HEK293 (cell line): ENCODE results near the gene RAP2A.

ENCODE experiments used
- CTCF ChIA-PET: fragments of 350-600 bp; formaldehyde crosslinking; extraction: SDS; loops from one replicate; lab custom pipeline; 2021; ENCODE audit warnings: antibody characterized with exemption; lab: Yijun Ruan, JAX
- POLR2A ChIA-PET: fragments of 300-600 bp; formaldehyde crosslinking; extraction: SDS; loops from one replicate; lab custom pipeline; 2020; ENCODE audit warnings: antibody characterized with exemption, inconsistent platforms; lab: Yijun Ruan, JAX
- H3K27ac ChIP-seq: fragments of 200-500 bp; sonication (Bioruptor generic); 2 replicates; pipeline ENCODE4 v1.5.1; 2014; ENCODE audit warnings: low read depth, low read length, control low read depth, inconsistent platforms; ENCODE audit errors: extremely low read depth
- H3K36me3 ChIP-seq, 2 experiments: fragments of 200-500 bp in 1 of 2; sonication (Bioruptor generic) in 1 of 2; 1 replicate in 1 of 2; 2 replicates in 1 of 2; pipeline ENCODE4 v1.5.1; 2014 to 2017; ENCODE audit warnings: inconsistent platforms in 2 of 2, low read length in 2 of 2; ENCODE audit not compliant: control insufficient read depth in 2 of 2, insufficient read depth in 1 of 2
- H3K4me1 ChIP-seq: fragments of 200-500 bp; sonication (Bioruptor generic); 2 replicates; pipeline ENCODE4 v1.5.1; 2014; ENCODE audit warnings: mild to moderate bottlenecking, low read length, inconsistent platforms; ENCODE audit not compliant: control insufficient read depth, insufficient read depth
- H3K4me3 ChIP-seq: 2 replicates; pipeline ENCODE4 v1.5.1; 2011; ENCODE audit warnings: low read depth, mild to moderate bottlenecking, control low read depth, low read length, moderate library complexity
- H3K9me3 ChIP-seq: fragments of 200-500 bp; sonication (Bioruptor generic); 2 replicates; pipeline ENCODE4 v1.5.1; 2014; ENCODE audit warnings: low read depth, low read length, inconsistent platforms; ENCODE audit not compliant: control insufficient read depth, insufficient read depth
- GLIS1 ChIP-seq: fragments of 450-650 bp; formaldehyde crosslinking; IDR thresholded peaks from 2 replicates; pipeline ENCODE4 v1.5.1; 2016; ENCODE audit warnings: missing biosample characterization, missing genetic modification characterization
- HOXA7 ChIP-seq: sonication (generic); formaldehyde crosslinking; IDR thresholded peaks from 2 replicates; pipeline ENCODE4 v1.8.1; 2022; ENCODE audit warnings: missing genetic modification reagents, borderline replicate concordance
- MEIS1 ChIP-seq: sonication (generic); formaldehyde crosslinking; IDR thresholded peaks from 2 replicates; pipeline ENCODE4 v1.8.1; 2022; ENCODE audit warnings: missing genetic modification reagents, mild to moderate bottlenecking, borderline replicate concordance
- PRDM4 ChIP-seq: fragments of 450-650 bp; formaldehyde crosslinking; IDR thresholded peaks from 2 replicates; pipeline ENCODE4 v1.5.1; 2017; ENCODE audit warnings: missing biosample characterization, missing genetic modification characterization
- SCRT1 ChIP-seq: fragments of 450-650 bp; formaldehyde crosslinking; IDR thresholded peaks from 2 replicates; pipeline ENCODE4 v1.5.1; 2016; ENCODE audit warnings: missing biosample characterization, missing genetic modification characterization, borderline replicate concordance
- ZBTB1 ChIP-seq: fragments of 450-650 bp; formaldehyde crosslinking; IDR thresholded peaks from 2 replicates; pipeline ENCODE4 v1.5.1; 2016; ENCODE audit warnings: missing biosample characterization, missing genetic modification characterization
- ZBTB11 ChIP-seq: fragments of 450-650 bp; formaldehyde crosslinking; conservative IDR thresholded peaks from 2 replicates; pipeline ENCODE4 v1.5.1; 2016; ENCODE audit warnings: low read depth, missing biosample characterization, missing genetic modification characterization
- ZBTB6 ChIP-seq: fragments of 450-650 bp; formaldehyde crosslinking; IDR thresholded peaks from 2 replicates; pipeline ENCODE4 v1.5.1; 2017; ENCODE audit warnings: missing biosample characterization, missing genetic modification characterization
- ZNF112 ChIP-seq: fragments of 450-650 bp; formaldehyde crosslinking; IDR thresholded peaks from 2 replicates; pipeline ENCODE4 v1.5.0; 2017; ENCODE audit warnings: missing biosample characterization, missing genetic modification characterization
- ZNF148 ChIP-seq: fragments of 450-650 bp; formaldehyde crosslinking; IDR thresholded peaks from 2 replicates; pipeline ENCODE4 v1.5.0; 2017; ENCODE audit warnings: missing biosample characterization, missing genetic modification characterization, borderline replicate concordance
- ZNF24 ChIP-seq: fragments of 450-650 bp; formaldehyde crosslinking; IDR thresholded peaks from 2 replicates; pipeline ENCODE4 v1.5.1; 2016; ENCODE audit warnings: missing biosample characterization, missing genetic modification characterization
- ZNF292 ChIP-seq: fragments of 450-650 bp; formaldehyde crosslinking; IDR thresholded peaks from 2 replicates; pipeline ENCODE4 v1.5.1; 2016; ENCODE audit warnings: low read depth, missing biosample characterization, missing genetic modification characterization, borderline replicate concordance
- ZNF426 ChIP-seq: fragments of 450-650 bp; formaldehyde crosslinking; IDR thresholded peaks from 2 replicates; pipeline ENCODE4 v1.5.1; 2017; ENCODE audit warnings: missing biosample characterization, missing genetic modification characterization, mild to moderate bottlenecking, inconsistent platforms, moderate library complexity
- ZNF514 ChIP-seq: fragments of 450-650 bp; formaldehyde crosslinking; IDR thresholded peaks from 2 replicates; pipeline ENCODE4 v1.5.1; 2016; ENCODE audit warnings: missing biosample characterization, missing genetic modification characterization
- ZNF521 ChIP-seq: fragments of 450-650 bp; formaldehyde crosslinking; IDR thresholded peaks from 2 replicates; pipeline ENCODE4 v1.5.1; 2017; ENCODE audit warnings: missing biosample characterization, mild to moderate bottlenecking, missing genetic modification characterization
- ZNF560 ChIP-seq: fragments of 450-650 bp; formaldehyde crosslinking; IDR thresholded peaks from 2 replicates; pipeline ENCODE4 v1.5.1; 2017; ENCODE audit warnings: missing biosample characterization, missing genetic modification characterization, borderline replicate concordance
- ZNF580 ChIP-seq: fragments of 450-650 bp; formaldehyde crosslinking; IDR thresholded peaks from 2 replicates; pipeline ENCODE4 v1.5.1; 2016; ENCODE audit warnings: missing biosample characterization, missing genetic modification characterization
- ZNF621 ChIP-seq: fragments of 450-650 bp; formaldehyde crosslinking; IDR thresholded peaks from 2 replicates; pipeline ENCODE4 v1.5.1; 2017; ENCODE audit warnings: missing biosample characterization, missing genetic modification characterization
- ZNF654 ChIP-seq: fragments of 450-650 bp; formaldehyde crosslinking; IDR thresholded peaks from 2 replicates; pipeline ENCODE4 v1.5.1; 2016; ENCODE audit warnings: low read depth, missing biosample characterization, missing genetic modification characterization
- ZNF701 ChIP-seq: fragments of 450-650 bp; formaldehyde crosslinking; IDR thresholded peaks from 2 replicates; pipeline ENCODE4 v1.5.1; 2016; ENCODE audit warnings: missing biosample characterization, missing genetic modification characterization
- ZNF707 ChIP-seq: fragments of 450-650 bp; formaldehyde crosslinking; IDR thresholded peaks from 2 replicates; pipeline ENCODE4 v1.5.1; 2016; ENCODE audit warnings: missing biosample characterization, missing genetic modification characterization
- ZNF830 ChIP-seq: fragments of 450-650 bp; IDR thresholded peaks from 2 replicates; pipeline ENCODE4 v1.5.0; 2018; ENCODE audit warnings: missing biosample characterization, missing genetic modification characterization, low read depth, mild to moderate bottlenecking, moderate library complexity

Gene RAP2A

GRCh38 chr13:97387485-97387839 is 46.5 kb upstream of the RAP2A start (continued):
- TF ChIP-seq ZNF426 (tag by site-specific recombination) (no peak), HOXA7 (CRISPR knock-in tag) (no peak)

GRCh38 chr13:97387890-97388289 is 46.1 kb upstream of the RAP2A start:
- TF ChIP-seq ZBTB11 (no peak), ZNF560 (tag by site-specific recombination) (no peak), ZNF621 (tag by site-specific recombination) (no peak), ZNF701 (no peak), GLIS1 (tag by site-specific recombination) (no peak), ZNF830 (tag by site-specific recombination) (no peak), ZNF521 (tag by site-specific recombination) (no peak), SCRT1 (tag by site-specific recombination) (no peak)
- no peaks in the 10 kb centered on the region for H3K36me3 ChIP-seq
- H3K27ac ChIP-seq: no peak overlapping the region
- POLR2A ChIA-PET: no interaction called here
- CTCF ChIA-PET: interaction anchor here (0.9 kb wide), 1 partner anchor 16 kb away, joined by 3 read pairs; no protein-coding TSS in a partner anchor
- H3K4me3 ChIP-seq: no peak overlapping the region
- no peaks in the 10 kb centered on the region for H3K9me3 ChIP-seq
- H3K4me1 ChIP-seq: no peaks in the 10 kb centered on the region

GRCh38 chr13:97388373-97388772 is 45.6 kb upstream of the RAP2A start:
- TF ChIP-seq ZBTB1 (no peak), ZNF514 (tag by site-specific recombination) (no peak), ZNF24 (tag by site-specific recombination) (no peak), MEIS1 (no peak), PRDM4 (tag by site-specific recombination) (no peak), ZNF292 (no peak), ZNF148 (tag by site-specific recombination) (no peak), ZNF112 (tag by site-specific recombination) (no peak), ZNF707 (tag by site-specific recombination) (no peak), ZNF654 (no peak), ZNF580 (no peak), ZBTB6 (tag by site-specific recombination) (no peak)
- Histone ChIP-seq H3K27ac (no peak overlapping the region), H3K4me3 (no peak overlapping the region), H3K9me3 (no peaks in the 10 kb centered on the region), H3K4me1 (no peaks in the 10 kb centered on the region), H3K36me3 (no peaks in the 10 kb centered on the region)
- ChIA-PET POLR2A (no interaction called here), CTCF (no interaction called here)
